GM23338 (cell line): ENCODE measurements around the gene C16orf78.

ENCODE experiments used
- CREB1 ChIP-seq: fragments of 250-450 bp; sonication (Bioruptor Pico); IDR thresholded peaks from 2 replicates; pipeline ENCODE4 v1.5.0; 2020; ENCODE audit warnings: low read depth, mild to moderate bottlenecking, moderate library complexity
- CTCF ChIP-seq, 2 experiments: fragments of 200-600 bp in 1 of 2; sonication (generic) in 1 of 2; conservative IDR thresholded peaks; 2 replicates each; pipeline versions ENCODE4 v1.5.1 to v1.6.1; 2016 to 2017; ENCODE audit warnings: antibody characterized with exemption in 2 of 2, low read depth in 2 of 2, mild to moderate bottlenecking in 2 of 2, moderate library complexity in 1 of 2
- ETS1 ChIP-seq: IDR thresholded peaks from 2 replicates; pipeline ENCODE4 v1.6.1; 2016; ENCODE audit warnings: antibody characterized with exemption
- EZH2 ChIP-seq: fragments of 200-600 bp; sonication (generic); IDR thresholded peaks from one replicate; pipeline ENCODE4 v1.8.0; 2017; ENCODE audit warnings: antibody characterized with exemption, mild to moderate bottlenecking, low read depth; ENCODE audit not compliant: unreplicated experiment
- EZH2phosphoT487 ChIP-seq: fragments of 200-600 bp; sonication (generic); IDR thresholded peaks from one replicate; pipeline ENCODE4 v1.8.1; 2018; ENCODE audit warnings: antibody characterized with exemption; ENCODE audit not compliant: unreplicated experiment
- POLR2AphosphoS5 ChIP-seq: IDR thresholded peaks from 2 replicates; pipeline ENCODE4 v1.6.1; 2016; ENCODE audit warnings: antibody characterized with exemption, low read depth
- REST ChIP-seq: IDR thresholded peaks from one replicate; pipeline ENCODE4 v1.6.1; 2018; ENCODE audit warnings: antibody characterized with exemption; ENCODE audit not compliant: unreplicated experiment
- ZNF331 ChIP-seq: fragments of 250-450 bp; sonication (Bioruptor Pico); IDR thresholded peaks from 2 replicates; pipeline ENCODE4 v1.5.0; 2020; ENCODE audit warnings: low read depth, mild to moderate bottlenecking, moderate library complexity

DNA sequence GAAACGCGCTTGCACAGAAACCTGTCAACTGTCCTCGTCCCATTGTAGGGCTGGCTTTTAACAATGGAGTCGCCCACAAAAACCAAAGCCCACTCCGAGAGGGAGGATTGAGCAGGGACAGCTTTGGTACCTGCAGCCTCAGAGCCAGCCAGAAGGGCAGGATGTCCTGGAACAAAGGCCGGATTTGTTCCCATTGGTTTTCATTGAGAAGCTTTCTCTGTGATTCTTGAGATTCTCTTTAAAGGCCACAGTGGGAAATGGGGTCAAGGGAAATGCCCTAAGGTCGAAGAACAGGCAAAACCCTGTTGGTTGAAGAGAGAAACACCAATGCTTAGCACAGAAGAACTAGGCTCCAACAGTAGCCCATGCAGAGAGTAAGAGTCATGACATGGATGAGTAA is 65.4 kb downstream of the C16orf78 start:
- no peak for TF ChIP-seq CTCF (conservative IDR thresholded peaks at IDR 0.05; ENCODE audit: low read depth in 2 of 2)
- no peak for TF ChIP-seq EZH2
- no peak for TF ChIP-seq ETS1
- no peak for TF ChIP-seq POLR2AphosphoS5
- TF ChIP-seq CREB1 = no peak
- TF ChIP-seq EZH2phosphoT487 = no peak
- no peak for TF ChIP-seq REST
- no peak for TF ChIP-seq ZNF331 (CRISPR knock-in tag)
